Transverse colon (tissue), 4 donors: ENCODE measurements around the gene SPECC1. TPM values are rescaled to one million over a fixed set of nuclear protein-coding genes. Genes with fewer than 3 reads are reported as not detected.
A peak's percentile ranks its signal among the peaks of the same experiment; 100 is the strongest.
"Not testable (repeated sequence)": the region's sequence is repeated elsewhere in the genome, so short reads cannot be mapped to it uniquely, and the experiment has no call there.

Experiments
- DNase-seq: peaks from one replicate; pipeline ENCODE4 v3.0.0-alpha.2; 2019
- H3K27ac ChIP-seq, 4 donors: fragments of 200-600 bp; sonication (generic); 2 replicates each; pipeline ENCODE4 v1.5.1; 2016 to 2018; ENCODE audit warnings: inconsistent platforms in 4 of 4
- H3K27me3 ChIP-seq: fragments of 200-600 bp; sonication (generic); 2 replicates; pipeline ENCODE4 v1.5.1; 2017; ENCODE audit warnings: inconsistent platforms
- H3K36me3 ChIP-seq, 4 donors: fragments of 200-600 bp; sonication (generic); 2 replicates each; pipeline ENCODE4 v1.5.1; 2017 to 2019; ENCODE audit warnings: inconsistent platforms in 4 of 4
- H3K4me1 ChIP-seq, 4 donors: fragments of 200-600 bp; sonication (generic); 2 replicates each; pipeline ENCODE4 v1.5.1; 2017 to 2020; ENCODE audit warnings: inconsistent platforms in 4 of 4
- H3K4me3 ChIP-seq, 4 donors: fragments of 200-600 bp; sonication (generic); 1 replicate in 1 of 4; 2 replicates in 3 of 4; pipeline versions ENCODE4 v1.5.1 to v1.6.1; 2017 to 2019; ENCODE audit warnings: inconsistent platforms in 4 of 4
- H3K9me3 ChIP-seq, 2 donors: fragments of 200-600 bp; sonication (generic); 2 replicates each; pipeline ENCODE4 v1.5.1; 2017 to 2019; ENCODE audit warnings: inconsistent platforms in 2 of 2
- EP300 ChIP-seq: sonication (generic); formaldehyde crosslinking; IDR thresholded peaks from one replicate; pipeline ENCODE4 v1.6.1; 2017; ENCODE audit warnings: antibody characterized with exemption, low read depth
- POLR2A ChIP-seq: fragments of 450-650 bp; IDR thresholded peaks from one replicate; pipeline ENCODE4 v1.6.1; 2016; ENCODE audit warnings: antibody characterized with exemption, mild to moderate bottlenecking, moderate library complexity
- POLR2AphosphoS5 ChIP-seq, 3 donors: sonication (generic); formaldehyde crosslinking; IDR thresholded peaks; one replicate each; pipeline ENCODE4 v1.6.1; 2016; ENCODE audit warnings: antibody characterized with exemption in 3 of 3
- WGBS, 2 donors: methylation state at CpG; one replicate each; pipeline ENCODE4 v1.1.5; 2018; ENCODE audit warnings: low coverage in 1 of 2; 5-methylcytosine and 5-hydroxymethylcytosine counted together
- in situ Hi-C, 4 donors: fragments of 200-750 bp; cut with MboI; loops; one replicate each; pipeline versions ENCODE4 v1.15.0 to v1.15.1; 2017; ENCODE audit warnings: low sequenced_read_pairs in 3 of 4, low pct_ligation_motif_present in 1 of 4, low pct_unique_long_range_greater_than_20kb in 1 of 4
- intact Hi-C: fragments of 100-400 bp; cut with DNase I; formaldehyde crosslinking; loops from one replicate; pipeline ENCODE4 v1.15.1; 2023; ENCODE audit warnings: low total_unique reads
- total RNA-seq, 4 donors: library from RNA; depleted of rRNA; stranded (reverse); fragments of >200 nt; gene quantifications; one replicate each; pipeline ENCODE4 v1.1.0, GENCODE V29; 2016
- TF ChIP-seq, protein P1 (sequence below), 5 experiments: fragments of 200-600 bp in 3 of 5; fragments of 450-650 bp in 2 of 5; sonication (generic) in 3 of 5; IDR thresholded peaks; 1 replicate in 2 of 5; 2 replicates in 3 of 5; pipeline ENCODE4 v1.5.1; 2016 to 2017; ENCODE audit warnings: antibody characterized with exemption in 5 of 5, inconsistent platforms in 3 of 5, mild to moderate bottlenecking in 2 of 5, moderate library complexity in 1 of 5

SPECC1 gene
- total RNA-seq, 4 donors from 2014 or later: 117 to 141 (median 125) TPM

GRCh38 chr17:20313891-20314290 lies 304.7 kb downstream of the SPECC1 start:
- in situ Hi-C loops: loop anchor here (10.0 to 25.0 kb wide), 6 partner anchors 69 to 327 kb away; partner anchors contain the start of gene AKAP10 (in 1 of the 4)

GRCh38 chr17:20314834-20315233 lies 305.7 kb downstream of the SPECC1 start:
- no peak for TF ChIP-seq POLR2AphosphoS5 (IDR thresholded peaks at IDR 0.05)
- TF ChIP-seq POLR2A: no peak
- no peaks in the 10 kb centered on the region for H3K36me3 ChIP-seq
- WGBS, 2 donors: 87 to 96% methylated on average over 4 to 8 of the region's 8 CpGs
- no peaks in the 10 kb centered on the region for H3K27me3 ChIP-seq
- no peak for DNase-seq
- H3K27ac ChIP-seq: no peak overlapping the region
- peaks cover 0 to 3% (median 0%) of the 10 kb centered on the region in 4 donors for H3K4me1 ChIP-seq
- no peaks in the 10 kb centered on the region for H3K9me3 ChIP-seq
- in situ Hi-C loops (loop anchor here (10.0 to 25.0 kb wide), 6 partner anchors 70 to 328 kb away; partner anchors contain the start of gene AKAP10 (in 1 of the 4)), intact Hi-C loops (loop anchor here (5.0 to 10.0 kb wide), 2 partner anchors 88 to 190 kb away; no protein-coding TSS in a partner anchor)
- no peak overlapping the region for H3K4me3 ChIP-seq

More at GRCh38 chr17:20313891-20314290, 304.7 kb downstream of the SPECC1 start:
- Histone ChIP-seq H3K4me1 (peaks cover 0 to 3% (median 0%) of the 10 kb centered on the region in 4 donors), H3K9me3 (no peaks in the 10 kb centered on the region), H3K4me3 (no peak overlapping the region), H3K27ac (no peak overlapping the region), H3K27me3 (no peaks in the 10 kb centered on the region), H3K36me3 (no peaks in the 10 kb centered on the region)
- DNase-seq: no peak
- intact Hi-C loops: loop anchor here (10.0 kb wide), 1 partner anchor 189 kb away; no protein-coding TSS in a partner anchor
- no peak for TF ChIP-seq POLR2A
- 83 to 92% methylated on average over 2 to 7 of the region's 7 CpGs for WGBS, 2 donors

DNA sequence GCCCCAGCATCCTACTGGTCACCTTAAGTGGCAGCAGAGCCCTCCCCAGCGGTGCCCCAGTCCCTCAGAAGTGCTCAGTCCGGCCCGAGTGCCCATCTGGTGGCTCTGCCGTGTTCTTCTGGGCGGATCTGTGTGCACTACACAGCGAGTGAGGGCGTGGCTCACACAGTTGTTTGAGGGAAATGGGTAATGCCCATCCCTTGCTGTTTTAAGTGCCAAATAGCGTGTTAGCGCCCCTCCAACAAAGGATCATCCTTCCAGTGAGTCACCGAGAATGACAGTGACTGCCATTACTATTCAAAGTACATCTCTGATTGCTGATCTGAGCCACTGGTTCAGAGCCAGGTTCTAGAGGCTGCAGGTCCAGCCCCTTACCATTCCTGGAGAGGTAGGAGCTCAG lies 306.2 kb downstream of the SPECC1 start:
- Histone ChIP-seq H3K27me3 (no peaks in the 10 kb centered on the region), H3K36me3 (no peaks in the 10 kb centered on the region), H3K27ac (no peak overlapping the region), H3K4me1 (peaks cover 0 to 4% (median 3%) of the 10 kb centered on the region in 4 donors), H3K9me3 (no peaks in the 10 kb centered on the region), H3K4me3 (no peak overlapping the region)
- WGBS, 2 donors: 86% methylated on average over 10 of the region's 10 CpGs; no CpG with 5 or more reads in 1 of the 2 donors
- intact Hi-C loops (loop anchor here (5.0 to 10.0 kb wide), 2 partner anchors 88 to 191 kb away; no protein-coding TSS in a partner anchor), in situ Hi-C loops (loop anchor here (10.0 to 25.0 kb wide), 6 partner anchors 71 to 328 kb away; partner anchors contain the start of gene AKAP10 (in 1 of the 4))
- TF ChIP-seq EP300 (no peak), POLR2AphosphoS5 (IDR thresholded peaks at IDR 0.05) (no peak), POLR2A (no peak)
- TF ChIP-seq, protein P1, sequence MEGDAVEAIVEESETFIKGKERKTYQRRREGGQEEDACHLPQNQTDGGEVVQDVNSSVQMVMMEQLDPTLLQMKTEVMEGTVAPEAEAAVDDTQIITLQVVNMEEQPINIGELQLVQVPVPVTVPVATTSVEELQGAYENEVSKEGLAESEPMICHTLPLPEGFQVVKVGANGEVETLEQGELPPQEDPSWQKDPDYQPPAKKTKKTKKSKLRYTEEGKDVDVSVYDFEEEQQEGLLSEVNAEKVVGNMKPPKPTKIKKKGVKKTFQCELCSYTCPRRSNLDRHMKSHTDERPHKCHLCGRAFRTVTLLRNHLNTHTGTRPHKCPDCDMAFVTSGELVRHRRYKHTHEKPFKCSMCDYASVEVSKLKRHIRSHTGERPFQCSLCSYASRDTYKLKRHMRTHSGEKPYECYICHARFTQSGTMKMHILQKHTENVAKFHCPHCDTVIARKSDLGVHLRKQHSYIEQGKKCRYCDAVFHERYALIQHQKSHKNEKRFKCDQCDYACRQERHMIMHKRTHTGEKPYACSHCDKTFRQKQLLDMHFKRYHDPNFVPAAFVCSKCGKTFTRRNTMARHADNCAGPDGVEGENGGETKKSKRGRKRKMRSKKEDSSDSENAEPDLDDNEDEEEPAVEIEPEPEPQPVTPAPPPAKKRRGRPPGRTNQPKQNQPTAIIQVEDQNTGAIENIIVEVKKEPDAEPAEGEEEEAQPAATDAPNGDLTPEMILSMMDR (IDR thresholded peaks at IDR 0.05): no peak
- DNase-seq: no peak

DNA sequence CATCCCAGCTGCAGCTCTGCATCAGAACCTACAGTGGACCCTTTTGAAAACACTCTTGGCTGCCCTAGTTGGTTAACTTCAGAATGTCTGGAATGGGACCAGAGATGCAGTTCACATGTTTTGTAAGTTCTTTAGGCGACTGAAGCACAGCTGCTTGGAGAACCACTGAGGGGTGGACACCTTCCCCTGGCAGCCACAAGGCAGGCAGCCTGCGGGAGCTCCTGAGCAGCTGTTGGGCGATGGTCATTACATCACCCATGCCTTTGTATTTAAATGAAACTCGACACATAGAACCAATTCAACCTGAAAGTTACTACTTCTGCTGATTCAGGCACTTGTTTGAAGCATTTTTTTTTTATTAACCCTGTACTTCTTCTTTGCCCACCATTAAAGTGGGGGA lies 306.7 kb downstream of the SPECC1 start:
- Histone ChIP-seq H3K27me3 (no peaks in the 10 kb centered on the region), H3K27ac (no peak overlapping the region), H3K4me1 (peaks cover 0 to 7% (median 6%) of the 10 kb centered on the region in 4 donors), H3K9me3 (no peaks in the 10 kb centered on the region), H3K36me3 (no peaks in the 10 kb centered on the region), H3K4me3 (no peak overlapping the region)
- no peak for TF ChIP-seq POLR2AphosphoS5 (IDR thresholded peaks at IDR 0.05)
- in situ Hi-C loops: loop anchor here (10.0 to 25.0 kb wide), 6 partner anchors 71 to 329 kb away; partner anchors contain the start of gene AKAP10 (in 1 of the 4)
- WGBS, 2 donors: 60 to 91% methylated on average over 1 to 4 of the region's 4 CpGs
- no peak for DNase-seq
- intact Hi-C loops: loop anchor here (5.0 to 10.0 kb wide), 2 partner anchors 89 to 191 kb away; no protein-coding TSS in a partner anchor

GRCh38 chr17:20320535-20321229 lies 311.5 kb downstream of the SPECC1 start:
- H3K36me3 ChIP-seq, H3K27me3 ChIP-seq, H3K27ac ChIP-seq, H3K9me3 ChIP-seq, H3K4me1 ChIP-seq, intact Hi-C loops: not testable (repeated sequence)
- TF ChIP-seq, protein P1 (IDR thresholded peaks at IDR 0.05): peak; percentile 81 to 98 (median 90)
- in situ Hi-C loops: loop anchor here in 1 of 4 donors (25.0 kb wide), 2 partner anchors 208 to 333 kb away; partner anchors contain the start of gene AKAP10
- H3K4me3 ChIP-seq: peak overlapping the region; percentile 24 to 52 (median 33)
- DNase-seq: peak; percentile 76
- 28% methylated on average over 17 of the region's 47 CpGs; no CpG with 5 or more reads in 1 of the 2 donors for WGBS, 2 donors

DNA sequence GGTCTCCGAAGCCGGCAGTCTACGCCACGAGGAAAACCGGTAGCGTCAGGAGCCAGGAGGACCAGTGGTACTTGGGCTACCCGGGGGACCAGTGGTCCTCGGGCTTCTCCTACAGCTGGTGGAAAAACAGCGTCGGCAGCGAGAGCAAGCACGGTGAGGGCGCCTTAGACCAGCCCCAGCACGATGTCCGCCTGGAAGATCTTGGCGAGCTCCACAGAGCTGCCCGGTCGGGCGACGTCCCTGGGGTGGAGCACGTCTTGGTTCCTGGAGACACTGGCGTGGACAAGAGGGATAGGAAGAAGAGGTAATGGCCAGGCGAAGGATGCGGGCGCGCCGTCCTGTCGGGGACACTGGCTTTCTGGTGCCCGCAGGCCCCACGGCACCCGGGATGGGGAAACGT lies 312.2 kb downstream of the SPECC1 start:
- intact Hi-C loops, H3K27me3 ChIP-seq, H3K4me3 ChIP-seq, H3K4me1 ChIP-seq, H3K9me3 ChIP-seq, H3K27ac ChIP-seq, H3K36me3 ChIP-seq, DNase-seq: not testable (repeated sequence)
- in situ Hi-C loops: loop anchor here in 1 of 4 donors (25.0 kb wide), 2 partner anchors 209 to 334 kb away; partner anchors contain the start of gene AKAP10
- 97% methylated on average over 18 of the region's 32 CpGs; no CpG with 5 or more reads in 1 of the 2 donors for WGBS, 2 donors

DNA sequence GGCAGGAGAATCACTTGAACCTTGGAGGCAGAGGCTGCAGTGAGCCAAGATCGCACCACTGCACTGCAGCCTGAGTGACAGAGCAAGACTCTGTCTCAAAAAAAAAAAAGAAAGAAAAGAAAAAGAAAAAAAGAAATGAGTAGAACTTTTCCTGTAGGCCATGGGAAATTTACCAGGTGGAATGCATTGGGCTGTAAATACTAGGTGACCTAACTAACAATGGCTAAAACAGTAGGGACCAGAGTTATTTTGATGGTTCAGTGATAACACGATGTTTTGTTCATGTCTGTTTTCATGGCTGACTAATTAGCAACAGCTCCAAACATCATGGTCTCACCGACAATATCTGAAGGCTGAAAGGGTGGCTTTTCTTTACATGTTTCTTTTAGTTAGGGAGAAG lies 318.6 kb downstream of the SPECC1 start:
- H3K4me1 ChIP-seq, DNase-seq, H3K27me3 ChIP-seq, in situ Hi-C loops, H3K36me3 ChIP-seq, H3K27ac ChIP-seq, H3K4me3 ChIP-seq, intact Hi-C loops, H3K9me3 ChIP-seq: not testable (repeated sequence)
- WGBS, 2 donors: 67% methylated on average over 3 of the region's 3 CpGs; no CpG with 5 or more reads in 1 of the 2 donors

GRCh38 chr17:20351405-20351804 lies 342.2 kb downstream of the SPECC1 start:
- H3K27me3 ChIP-seq, in situ Hi-C loops, DNase-seq, H3K4me3 ChIP-seq, H3K9me3 ChIP-seq, intact Hi-C loops, H3K4me1 ChIP-seq, H3K27ac ChIP-seq, H3K36me3 ChIP-seq: not testable (repeated sequence)
- no CpG with 5 or more reads among the region's 3 CpGs for WGBS, 2 donors
